ENCODE data around the gene ADAMTS7. TPM values are rescaled to one million over a fixed set of nuclear protein-coding genes. Genes with fewer than 3 reads are reported as not detected.
"Not testable (repeated sequence)": the region's sequence is repeated elsewhere in the genome, so short reads cannot be mapped to it uniquely, and the experiment has no call there.

The ADAMTS7 gene
- total and polyA plus RNA-seq, 4 experiments from 2014 or later, result not detected

- no peaks in the 10 kb centered on the region for H3K9me3 Mint-ChIP-seq
- no peak overlapping the region for H3K4me3 Mint-ChIP-seq
- H3K36me3 Mint-ChIP-seq, result no peaks in the 10 kb centered on the region
- H3K27me3 Mint-ChIP-seq, result no peaks in the 10 kb centered on the region
- Histone ChIP-seq H3K27me3 (ENCODE audit: insufficient read depth, low read length) (no peaks in the 10 kb centered on the region), H3K4me3 (ENCODE audit: low read length in 2 of 2) (no peak overlapping the region), H3K36me3 (ENCODE audit: insufficient read depth, low read length) (no peaks in the 10 kb centered on the region), H3K9me3 (ENCODE audit: control insufficient read depth in 1 of 2, low read length in 2 of 2) (no peaks in the 10 kb centered on the region), H3K4me1 (ENCODE audit: insufficient read depth, low read length) (no peaks in the 10 kb centered on the region), H3K27ac (ENCODE audit: low read depth, low read length) (no peak overlapping the region)
- no peak for DNase-seq
- intact Hi-C loops (cut with micrococcal nuclease), result no loop called here
- CTCF ChIA-PET (ENCODE audit: partially characterized antibody), result no interaction called here
- POLR2A ChIA-PET (ENCODE audit: partially characterized antibody), result no interaction called here
- no peaks in the 10 kb centered on the region for H3K4me1 Mint-ChIP-seq
- H3K27ac Mint-ChIP-seq, result no peak overlapping the region
Observed at GRCh38 chr15:78775472-78775871, 35.8 kb downstream of the ADAMTS7 start.

GRCh38 chr15:78774451-78774990, 36.7 kb downstream of the ADAMTS7 start:
- H3K9me3 ChIP-seq (ENCODE audit: control insufficient read depth in 1 of 2, low read length in 2 of 2); H3K36me3 Mint-ChIP-seq; DNase-seq; H3K27me3 Mint-ChIP-seq; H3K36me3 ChIP-seq (ENCODE audit: insufficient read depth, low read length); H3K27me3 ChIP-seq (ENCODE audit: insufficient read depth, low read length); H3K27ac ChIP-seq (ENCODE audit: low read depth, low read length); CTCF ChIA-PET (ENCODE audit: partially characterized antibody); H3K9me3 Mint-ChIP-seq; POLR2A ChIA-PET (ENCODE audit: partially characterized antibody); H3K4me1 ChIP-seq (ENCODE audit: insufficient read depth, low read length); H3K4me3 Mint-ChIP-seq; intact Hi-C loops (cut with micrococcal nuclease); H3K4me1 Mint-ChIP-seq; H3K4me3 ChIP-seq (ENCODE audit: low read length in 2 of 2): not testable (repeated sequence)
- peak overlapping the region in 1 of 7 donors; percentile 57 for H3K27ac Mint-ChIP-seq

- H3K9me3 Mint-ChIP-seq; H3K4me3 ChIP-seq (ENCODE audit: low read length in 2 of 2); H3K27ac ChIP-seq (ENCODE audit: low read depth, low read length); POLR2A ChIA-PET (ENCODE audit: partially characterized antibody); H3K36me3 Mint-ChIP-seq; H3K27ac Mint-ChIP-seq; DNase-seq; CTCF ChIA-PET (ENCODE audit: partially characterized antibody); H3K4me3 Mint-ChIP-seq; H3K27me3 Mint-ChIP-seq; H3K4me1 ChIP-seq (ENCODE audit: insufficient read depth, low read length); intact Hi-C loops (cut with micrococcal nuclease); H3K27me3 ChIP-seq (ENCODE audit: insufficient read depth, low read length); H3K4me1 Mint-ChIP-seq; H3K9me3 ChIP-seq (ENCODE audit: control insufficient read depth in 1 of 2, low read length in 2 of 2); H3K36me3 ChIP-seq (ENCODE audit: insufficient read depth, low read length): not testable (repeated sequence)
Observed at GRCh38 chr15:78773765-78774450, 37.4 kb downstream of the ADAMTS7 start.

GRCh38 chr15:78772738-78773137, 38.5 kb downstream of the ADAMTS7 start:
- H3K27me3 ChIP-seq (ENCODE audit: insufficient read depth, low read length), result no peaks in the 10 kb centered on the region
- Mint-ChIP-seq H3K4me1 (no peaks in the 10 kb centered on the region), H3K27ac (no peak overlapping the region), H3K9me3 (no peaks in the 10 kb centered on the region), H3K4me3 (no peak overlapping the region), H3K27me3 (no peaks in the 10 kb centered on the region), H3K36me3 (no peaks in the 10 kb centered on the region)
- H3K27ac ChIP-seq (ENCODE audit: low read depth, low read length), result no peak overlapping the region
- H3K4me3 ChIP-seq (ENCODE audit: low read length in 2 of 2), result no peak overlapping the region
- ChIA-PET CTCF (ENCODE audit: partially characterized antibody) (no interaction called here), POLR2A (ENCODE audit: partially characterized antibody) (no interaction called here)
- no peaks in the 10 kb centered on the region for H3K4me1 ChIP-seq (ENCODE audit: insufficient read depth, low read length)
- H3K36me3 ChIP-seq (ENCODE audit: insufficient read depth, low read length), result no peaks in the 10 kb centered on the region
- intact Hi-C loops (cut with micrococcal nuclease), result no loop called here
- H3K9me3 ChIP-seq (ENCODE audit: control insufficient read depth in 1 of 2, low read length in 2 of 2), result no peaks in the 10 kb centered on the region
- DNase-seq, result no peak

- H3K36me3 ChIP-seq (ENCODE audit: insufficient read depth, low read length); H3K27ac ChIP-seq (ENCODE audit: low read depth, low read length); H3K27me3 Mint-ChIP-seq; H3K36me3 Mint-ChIP-seq; H3K4me1 ChIP-seq (ENCODE audit: insufficient read depth, low read length); DNase-seq; H3K4me1 Mint-ChIP-seq; H3K27me3 ChIP-seq (ENCODE audit: insufficient read depth, low read length); H3K9me3 Mint-ChIP-seq; intact Hi-C loops (cut with micrococcal nuclease); H3K9me3 ChIP-seq (ENCODE audit: control insufficient read depth in 1 of 2, low read length in 2 of 2); POLR2A ChIA-PET (ENCODE audit: partially characterized antibody); CTCF ChIA-PET (ENCODE audit: partially characterized antibody); H3K4me3 ChIP-seq (ENCODE audit: low read length in 2 of 2); H3K4me3 Mint-ChIP-seq; H3K27ac Mint-ChIP-seq: not testable (repeated sequence)
Observed at GRCh38 chr15:78771436-78772000, 39.7 kb downstream of the ADAMTS7 start.

- H3K9me3 Mint-ChIP-seq; H3K27ac Mint-ChIP-seq; H3K4me3 ChIP-seq (ENCODE audit: low read length in 2 of 2); H3K27ac ChIP-seq (ENCODE audit: low read depth, low read length); H3K27me3 ChIP-seq (ENCODE audit: insufficient read depth, low read length); H3K4me1 ChIP-seq (ENCODE audit: insufficient read depth, low read length); POLR2A ChIA-PET (ENCODE audit: partially characterized antibody); H3K27me3 Mint-ChIP-seq; H3K4me1 Mint-ChIP-seq; DNase-seq; H3K36me3 Mint-ChIP-seq; CTCF ChIA-PET (ENCODE audit: partially characterized antibody); H3K9me3 ChIP-seq (ENCODE audit: control insufficient read depth in 1 of 2, low read length in 2 of 2); intact Hi-C loops (cut with micrococcal nuclease); H3K36me3 ChIP-seq (ENCODE audit: insufficient read depth, low read length); H3K4me3 Mint-ChIP-seq: not testable (repeated sequence)
Observed at GRCh38 chr15:78771020-78771419, 40.2 kb downstream of the ADAMTS7 start.

- CTCF ChIA-PET (ENCODE audit: partially characterized antibody); H3K4me3 Mint-ChIP-seq; H3K27ac ChIP-seq (ENCODE audit: low read depth, low read length); H3K36me3 ChIP-seq (ENCODE audit: insufficient read depth, low read length); H3K4me1 ChIP-seq (ENCODE audit: insufficient read depth, low read length); H3K27ac Mint-ChIP-seq; H3K9me3 Mint-ChIP-seq; H3K36me3 Mint-ChIP-seq; H3K9me3 ChIP-seq (ENCODE audit: control insufficient read depth in 1 of 2, low read length in 2 of 2); H3K4me3 ChIP-seq (ENCODE audit: low read length in 2 of 2); POLR2A ChIA-PET (ENCODE audit: partially characterized antibody); H3K27me3 Mint-ChIP-seq; intact Hi-C loops (cut with micrococcal nuclease); H3K4me1 Mint-ChIP-seq; DNase-seq; H3K27me3 ChIP-seq (ENCODE audit: insufficient read depth, low read length): not testable (repeated sequence)
Observed at GRCh38 chr15:78769473-78770225, 41.6 kb downstream of the ADAMTS7 start.
